Islet of Langerhans (tissue), 1 donor: ENCODE measurements around the gene CARD11.

ENCODE experiments used
- FAIRE-seq: peaks from one replicate; lab custom pipeline; 2011; peaks lifted over from hg19 to GRCh38; lab: Jason Lieb, UNC

Gene CARD11

GRCh38 chr7:2939193-2939885 lies 104.3 kb downstream of the CARD11 start:
- FAIRE-seq, result no peak

GRCh38 chr7:2938514-2939192 lies 105.0 kb downstream of the CARD11 start:
- FAIRE-seq, result no peak

- no peak for FAIRE-seq
Measured at GRCh38 chr7:2937701-2938513, 105.8 kb downstream of the CARD11 start.

GRCh38 chr7:2936891-2937580 lies 106.6 kb downstream of the CARD11 start:
- no peak for FAIRE-seq

GRCh38 chr7:2936301-2936700 lies 107.4 kb downstream of the CARD11 start:
- FAIRE-seq, result no peak

- FAIRE-seq, result no peak
Measured at GRCh38 chr7:2934984-2935740, 108.5 kb downstream of the CARD11 start.

GRCh38 chr7:2934211-2934731 lies 109.4 kb downstream of the CARD11 start:
- FAIRE-seq, result no peak

- FAIRE-seq, result no peak
Measured at GRCh38 chr7:2932402-2933251, 111.0 kb downstream of the CARD11 start.

GRCh38 chr7:2931034-2931415 lies 112.6 kb downstream of the CARD11 start:
- FAIRE-seq, result no peak

GRCh38 chr7:2930310-2931033 lies 113.2 kb downstream of the CARD11 start:
- FAIRE-seq, result no peak

GRCh38 chr7:2929321-2930201 lies 114.1 kb downstream of the CARD11 start:
- FAIRE-seq, result no peak

GRCh38 chr7:2928613-2929311 lies 114.9 kb downstream of the CARD11 start:
- no peak for FAIRE-seq

- no peak for FAIRE-seq
Measured at GRCh38 chr7:2928256-2928612, 115.4 kb downstream of the CARD11 start.

- no peak for FAIRE-seq
Measured at GRCh38 chr7:2927592-2927991, 116.1 kb downstream of the CARD11 start.

GRCh38 chr7:2926896-2927405 lies 116.7 kb downstream of the CARD11 start:
- FAIRE-seq, result no peak

- FAIRE-seq, result no peak
Measured at GRCh38 chr7:2926120-2926895, 117.4 kb downstream of the CARD11 start.
